ENCODE measurements around the gene GRK5.

GRCh38 chr10:119462773-119463172 is 255.4 kb downstream of the GRK5 start:
- TF ChIP-seq CTCF (IDR thresholded peaks at IDR 0.05): no peak
- no peak for TF ChIP-seq POLR2AphosphoS5 (IDR thresholded peaks at IDR 0.05)
- no peak for TF ChIP-seq POLR2A (IDR thresholded peaks at IDR 0.05)

All from prostate gland (tissue), 2 donors.